Measurements from ENCODE around the gene CCDC141.

DNA sequence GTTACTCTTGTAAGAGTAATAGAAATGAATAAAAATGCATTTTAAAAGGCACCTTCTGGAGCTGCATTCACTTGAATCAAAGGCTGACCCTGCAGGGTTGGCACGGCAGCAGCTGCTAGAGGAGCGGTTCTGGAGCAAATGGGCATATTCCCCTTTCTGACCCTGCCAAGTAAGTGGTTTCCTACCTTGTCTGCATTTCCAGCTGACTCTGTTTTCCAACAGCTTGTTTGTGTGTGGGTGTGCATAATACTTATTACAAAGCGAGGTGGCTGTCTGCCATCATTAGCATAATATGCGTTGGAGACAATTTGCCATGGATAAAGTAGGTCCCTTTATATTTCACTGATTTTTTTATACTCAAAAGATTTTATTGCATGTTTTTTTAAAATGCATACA, 221.5 kb downstream of the CCDC141 start:
- TF ChIP-seq POLR2A (IDR thresholded peaks at IDR 0.05; ENCODE audit: low read length) (no peak), GATA1 (IDR thresholded peaks at IDR 0.05; ENCODE audit: low read depth, low read length) (no peak)

All from erythroblast (primary cell).